Pons (tissue), 1 donor: ENCODE data around the gene NOP53.
A peak's percentile ranks its signal among the peaks of the same experiment; 100 is the strongest.
"Not testable (repeated sequence)": the region's sequence is repeated elsewhere in the genome, so short reads cannot be mapped to it uniquely, and the experiment has no call there.

Experiments
- DNase-seq: peaks from one replicate; pipeline ENCODE4 v3.0.0-alpha.2; 2016; ENCODE audit warnings: low spot score

Gene NOP53

GRCh38 chr19:47745010-47745901, at the start of gene NOP53:
Gene NOP53, plus strand, starts transcription at chr19:47745546. Its CDS starts 14 bp downstream, at chr19:47745560.
- DNase-seq: peak; percentile 98

DNA sequence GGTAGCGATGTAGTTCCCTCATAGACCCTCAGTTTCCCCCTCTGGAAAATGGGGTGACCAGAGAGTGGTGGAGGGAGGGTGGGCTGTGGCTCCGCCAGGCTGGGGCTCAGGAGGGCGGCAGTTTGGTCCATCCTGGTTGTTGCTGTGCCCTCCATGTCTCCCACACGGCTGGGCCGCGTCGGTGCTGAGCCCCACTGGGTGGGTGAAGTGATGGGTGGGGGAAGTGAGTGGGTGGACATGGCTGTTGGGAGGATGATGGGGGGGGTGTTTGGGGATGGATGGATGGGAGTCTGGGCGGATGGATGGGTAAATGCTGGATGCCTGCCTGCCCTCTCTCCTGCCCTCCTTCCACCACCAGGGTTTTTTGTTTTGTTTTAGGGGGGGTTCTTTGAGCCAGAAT, 48.7 kb upstream of the NOP53 start:
- no peak for DNase-seq

DNA sequence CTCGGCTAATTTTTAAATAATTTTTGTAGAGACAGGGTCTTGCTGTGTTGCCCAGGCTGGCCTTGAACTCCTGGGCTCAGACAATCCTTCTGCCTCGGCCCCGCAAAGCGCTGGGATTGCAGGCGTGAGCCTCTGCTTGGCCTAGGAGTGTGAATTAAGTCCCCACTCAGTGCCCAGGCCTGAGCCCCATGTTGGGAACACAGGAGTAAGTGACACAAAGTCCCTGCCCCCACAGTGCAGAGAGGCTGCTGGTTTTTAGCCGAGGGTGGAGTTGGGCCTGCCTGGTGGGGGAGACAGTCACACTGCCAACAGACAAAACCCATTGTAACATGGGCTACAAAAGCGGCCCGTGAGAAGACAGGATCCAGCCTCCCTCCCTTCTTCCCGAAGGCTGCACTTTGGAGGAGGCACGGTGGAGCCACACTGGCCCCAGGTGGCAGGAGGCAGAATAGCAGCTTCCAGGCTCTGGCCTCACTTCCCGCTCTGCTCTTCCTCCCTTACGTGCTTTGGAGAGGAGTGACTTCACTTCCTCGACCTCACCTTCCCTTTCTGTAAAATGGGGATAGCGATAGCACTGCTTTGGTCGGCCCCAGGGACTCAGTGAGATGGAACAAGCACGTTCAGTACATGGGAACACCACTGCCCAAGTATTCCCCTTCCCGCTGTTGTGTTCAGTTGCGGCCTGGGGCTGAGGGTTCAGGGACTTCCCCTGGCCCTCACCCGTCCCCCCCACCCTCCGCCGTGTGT, 47.3 kb upstream of the NOP53 start:
- DNase-seq: peak; percentile 90

DNA sequence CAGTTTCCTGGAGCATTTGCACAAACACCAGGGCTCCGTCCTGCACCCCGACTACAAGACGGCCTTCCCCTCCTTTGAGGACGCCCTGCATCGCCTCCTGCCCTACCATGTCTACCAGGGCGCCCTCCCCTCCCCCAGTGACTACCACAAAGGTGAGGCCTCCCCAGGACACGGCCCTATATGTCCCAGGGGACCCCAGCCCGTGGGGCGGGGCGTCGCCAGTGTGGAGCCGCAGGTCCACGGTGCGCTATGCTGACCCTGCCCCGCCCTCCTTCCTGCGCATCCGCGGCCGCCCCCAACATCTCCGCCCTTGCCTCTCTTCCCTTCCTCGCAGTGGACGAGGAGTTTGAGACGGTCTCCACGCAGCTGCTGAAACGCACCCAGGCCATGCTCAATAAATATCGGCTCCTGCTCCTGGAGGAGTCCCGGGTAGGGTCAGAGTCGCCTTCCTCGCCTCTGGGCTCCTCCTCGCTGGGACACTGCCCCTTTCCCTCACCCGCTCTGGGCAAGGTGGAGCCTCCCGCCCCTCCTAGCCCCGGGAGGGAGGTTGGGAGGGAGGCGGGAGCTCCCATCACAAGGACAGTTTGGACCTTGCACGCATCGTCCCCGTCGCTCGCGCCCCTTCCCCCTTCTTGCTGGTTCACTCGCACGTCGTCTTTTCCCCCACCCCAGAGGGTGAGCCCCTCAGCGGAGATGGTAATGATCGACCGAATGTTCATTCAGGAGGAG, 46.6 kb upstream of the NOP53 start:
- no peak for DNase-seq

DNA sequence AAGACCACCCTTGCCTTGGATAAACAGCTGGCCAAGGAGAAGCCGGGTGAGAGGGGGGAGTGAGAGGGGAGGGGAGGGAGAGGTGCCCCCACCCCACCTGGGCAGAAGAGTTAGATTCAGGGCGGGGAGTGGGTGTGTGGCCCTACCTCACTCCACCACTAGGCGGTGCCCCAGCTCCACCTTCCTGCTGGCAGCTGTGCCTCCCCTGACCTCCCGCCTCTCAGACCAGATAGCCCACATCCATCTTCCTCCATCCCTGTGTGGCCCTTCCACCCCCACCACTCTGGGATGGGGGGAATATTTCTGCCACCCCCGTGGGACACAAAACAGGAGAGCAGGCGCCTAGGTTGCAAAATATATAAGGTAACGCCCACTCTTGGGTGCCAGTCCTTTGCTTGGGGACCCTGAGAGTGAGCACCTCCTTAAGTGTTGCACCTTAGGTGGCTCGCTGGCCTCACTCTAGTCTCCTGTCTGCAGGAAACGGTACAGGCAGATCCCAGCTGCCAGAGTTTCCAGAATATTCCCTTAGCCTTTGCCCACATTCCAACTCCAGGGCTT, 45.9 kb upstream of the NOP53 start:
- DNase-seq: peak; percentile 18

GRCh38 chr19:47700934-47701716, 44.2 kb upstream of the NOP53 start:
- DNase-seq: no peak

- DNase-seq: no peak
Measured at GRCh38 chr19:47701717-47702552, 43.4 kb upstream of the NOP53 start.

- DNase-seq: no peak
Measured at GRCh38 chr19:47702671-47703070, 42.7 kb upstream of the NOP53 start.

- DNase-seq: no peak
Measured at GRCh38 chr19:47703301-47703700, 42.0 kb upstream of the NOP53 start.

DNA sequence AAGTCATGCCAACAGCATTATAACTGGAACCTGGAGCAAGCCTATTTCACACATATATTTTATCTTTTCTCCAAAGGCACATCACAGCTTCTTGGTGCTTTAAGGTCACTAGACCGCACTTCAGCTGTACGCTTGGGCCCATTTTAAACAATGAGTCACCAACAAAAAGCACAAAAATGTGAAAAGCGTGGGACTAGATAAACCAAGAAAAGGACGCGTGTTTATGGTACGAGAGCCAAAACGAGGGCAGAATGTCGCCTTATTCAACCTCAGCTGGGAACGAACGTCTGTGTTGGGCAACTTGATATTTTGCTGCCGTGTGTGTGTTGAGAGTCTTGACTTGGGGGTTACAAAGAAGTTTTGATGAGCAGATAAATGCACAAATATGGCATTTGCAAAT, 41.3 kb upstream of the NOP53 start:
- no peak for DNase-seq

DNA sequence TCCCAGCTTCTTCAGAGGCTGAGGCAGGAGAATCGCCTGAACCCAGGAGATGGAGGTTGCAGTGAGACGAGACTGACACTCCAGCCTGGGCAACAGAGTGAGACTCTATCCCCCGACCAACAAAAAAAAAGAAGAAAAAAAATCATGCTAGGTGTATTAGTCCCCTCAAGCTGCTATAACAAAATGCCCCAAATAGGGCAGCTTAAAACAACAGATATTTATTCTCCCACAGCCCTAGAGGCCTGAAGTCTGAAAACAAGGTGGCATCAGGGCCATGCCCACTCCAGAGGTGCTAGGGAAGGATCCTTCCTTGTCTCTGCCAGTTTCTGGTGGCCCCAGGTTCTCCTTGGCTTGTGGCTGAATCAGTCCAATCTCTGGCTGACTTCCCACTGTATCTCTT, 40.7 kb upstream of the NOP53 start:
- DNase-seq: no peak

DNA sequence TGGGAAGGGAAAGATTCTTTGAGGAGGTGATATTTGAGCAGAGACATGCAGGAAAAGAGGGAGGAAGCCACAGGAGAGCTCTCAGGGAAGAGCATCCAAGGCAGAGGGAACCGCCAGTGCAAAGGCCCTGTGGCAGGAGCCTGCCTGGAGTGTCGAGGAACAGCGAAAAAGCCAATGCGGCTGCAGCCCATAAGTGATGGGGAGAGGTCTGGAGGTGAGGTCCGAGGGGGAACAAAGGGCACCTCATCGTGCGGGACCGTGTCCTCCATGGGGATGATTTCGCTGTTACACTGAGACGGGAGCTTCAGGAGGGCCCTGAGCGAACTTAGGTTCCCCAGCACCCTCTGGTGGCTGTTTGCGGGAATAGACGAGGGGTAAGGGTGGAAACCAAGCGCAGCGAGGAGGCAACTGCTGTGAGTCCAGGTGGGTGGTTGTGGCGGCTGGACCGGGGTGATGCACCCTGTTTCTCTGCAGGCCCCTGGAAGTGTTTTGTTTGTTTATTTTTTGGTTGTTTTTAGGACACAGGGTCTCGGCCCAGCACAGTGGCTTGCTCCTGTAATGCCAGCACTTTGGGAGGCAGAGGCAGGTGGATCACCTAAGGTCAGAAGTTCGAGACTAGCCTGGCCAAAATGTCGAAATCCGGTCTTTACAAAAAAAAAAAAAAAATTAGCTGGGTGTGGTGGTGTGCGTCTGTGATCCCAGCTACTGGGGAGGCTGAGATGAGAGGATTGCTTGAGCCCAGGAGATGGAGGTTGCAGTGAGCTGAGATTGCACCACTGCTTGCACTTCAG, 38.0 kb upstream of the NOP53 start:
- peak; percentile 64 for DNase-seq

GRCh38 chr19:47711652-47712242, 33.6 kb upstream of the NOP53 start:
- DNase-seq: no peak

- no peak for DNase-seq
Measured at GRCh38 chr19:47713046-47714021, 32.0 kb upstream of the NOP53 start, which contains the start of gene EHD2. Gene EHD2, plus strand, starts transcription at chr19:47713422. Its CDS starts 3,191 bp downstream, at chr19:47716613.

GRCh38 chr19:47714339-47714738, 31.0 kb upstream of the NOP53 start:
- no peak for DNase-seq

DNA sequence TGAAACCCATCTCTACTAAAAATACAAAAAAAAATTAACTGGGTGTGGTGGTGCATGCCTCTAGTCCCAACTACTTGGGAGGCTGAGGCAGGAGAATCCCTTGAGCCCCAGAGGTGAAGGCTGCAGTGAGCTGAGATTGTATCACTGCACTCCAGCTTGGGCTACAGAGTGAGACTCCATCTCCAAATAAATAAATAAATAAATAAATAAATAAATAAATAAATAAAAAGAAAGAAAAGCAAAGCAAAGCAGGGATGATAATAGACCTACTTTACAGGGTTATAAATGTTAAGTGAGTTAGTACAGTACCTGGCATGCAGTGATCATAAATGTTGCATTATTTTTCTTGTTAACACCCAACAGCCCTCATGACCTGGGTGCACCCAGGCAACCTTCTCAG, 30.5 kb upstream of the NOP53 start:
- not testable (repeated sequence) for DNase-seq

- no peak for DNase-seq
Measured at GRCh38 chr19:47716270-47716937, 28.9 kb upstream of the NOP53 start.
